ENCODE measurements around the gene FUBP3. TPM values are rescaled to one million over a fixed set of nuclear protein-coding genes. Genes with fewer than 3 reads are reported as not detected.

The FUBP3 gene
- total RNA-seq = 36.8 TPM
- long read RNA-seq, transcript FUBP3-201 (19 exons, 3,124 nt) = major isoform, 42 of 99 reads
- long read RNA-seq, partial matches to known transcripts = 8 of 99 reads
- long read RNA-seq, other reads (novel, unspliced or antisense) = 46 of 99 reads

- intact Hi-C loops (cut with DNase I) = loop anchor here (5.0 kb wide), 2 partner anchors 103 to 117 kb away; no protein-coding TSS in a partner anchor
- DNase-seq (ENCODE audit: low spot score) = peak; percentile 97
Measured at GRCh38 chr9:130578865-130579737, at the start of gene FUBP3. Gene FUBP3, plus strand, starts transcription at chr9:130579577. Its CDS starts 104 bp downstream, at chr9:130579681.

GRCh38 chr9:130530938-130531337 is 48.4 kb upstream of the FUBP3 start:
- intact Hi-C loops (cut with DNase I) = loop anchor here (5.0 kb wide), 1 partner anchor 96 kb away; no protein-coding TSS in a partner anchor
- peak; percentile 79 for DNase-seq (ENCODE audit: low spot score)

GRCh38 chr9:130531670-130532069 is 47.7 kb upstream of the FUBP3 start:
- no peak for DNase-seq (ENCODE audit: low spot score)
- intact Hi-C loops (cut with DNase I) = loop anchor here (5.0 kb wide), 1 partner anchor 96 kb away; no protein-coding TSS in a partner anchor

DNA sequence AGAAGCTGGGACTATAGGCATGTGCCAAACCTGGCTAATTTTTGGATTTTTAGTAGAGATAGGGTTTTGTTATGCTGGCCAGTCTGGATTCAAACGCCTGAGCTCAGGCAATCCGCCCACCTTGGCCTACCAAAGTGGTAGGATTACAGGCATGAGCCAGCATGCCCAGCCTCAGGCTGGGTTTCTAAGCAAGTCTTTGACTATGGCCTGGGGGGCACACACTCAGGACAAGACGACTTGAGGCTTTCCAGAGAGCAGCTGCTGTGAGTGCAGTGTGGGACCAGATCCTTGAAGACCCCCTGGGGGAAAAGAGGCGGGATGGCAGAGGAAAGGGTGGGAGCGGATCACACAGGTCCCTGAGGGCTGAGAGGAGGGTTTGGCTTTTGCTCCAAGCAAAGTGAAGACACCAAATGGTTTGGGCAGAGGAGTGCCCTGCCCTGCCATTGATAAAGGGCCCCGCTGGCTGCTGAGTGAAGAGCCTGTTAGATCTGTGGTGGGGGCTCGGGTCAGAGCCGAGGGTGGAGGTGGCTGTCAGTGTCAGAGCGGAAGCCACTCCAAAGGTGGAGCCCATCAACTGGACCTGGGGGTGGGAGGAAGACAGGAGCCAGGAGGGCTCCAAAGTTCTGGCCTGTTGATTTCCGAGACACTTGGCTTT is 46.8 kb upstream of the FUBP3 start:
- intact Hi-C loops (cut with DNase I) = loop anchor here (5.0 kb wide), 1 partner anchor 95 kb away; no protein-coding TSS in a partner anchor
- DNase-seq (ENCODE audit: low spot score) = no peak

GRCh38 chr9:130535818-130536521 is 43.4 kb upstream of the FUBP3 start:
- intact Hi-C loops (cut with DNase I) = no loop called here
- no peak for DNase-seq (ENCODE audit: low spot score)

DNA sequence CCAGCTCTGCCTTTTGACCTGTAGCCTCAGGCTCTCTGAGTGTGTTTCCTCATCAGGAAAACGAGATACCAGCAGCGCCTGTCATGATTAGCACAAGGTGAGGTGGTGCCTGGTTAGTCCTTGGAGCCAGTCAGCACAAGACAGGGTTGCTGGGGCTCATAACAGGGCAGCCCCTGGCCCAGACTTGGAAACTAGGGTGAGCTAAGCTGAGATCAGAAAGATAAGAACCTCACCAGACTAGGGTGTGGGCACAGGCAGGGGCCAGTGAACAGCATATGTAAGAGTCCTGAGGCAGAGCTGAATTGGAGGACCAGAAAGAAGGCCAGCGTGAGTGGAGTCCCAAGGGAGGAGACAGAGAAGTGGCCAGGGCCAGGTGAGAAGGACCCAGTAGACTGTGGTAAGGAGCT is 42.7 kb upstream of the FUBP3 start:
- intact Hi-C loops (cut with DNase I) = no loop called here
- DNase-seq (ENCODE audit: low spot score) = no peak

GRCh38 chr9:130537346-130538050 is 41.9 kb upstream of the FUBP3 start:
- DNase-seq (ENCODE audit: low spot score) = no peak
- intact Hi-C loops (cut with DNase I) = no loop called here

DNA sequence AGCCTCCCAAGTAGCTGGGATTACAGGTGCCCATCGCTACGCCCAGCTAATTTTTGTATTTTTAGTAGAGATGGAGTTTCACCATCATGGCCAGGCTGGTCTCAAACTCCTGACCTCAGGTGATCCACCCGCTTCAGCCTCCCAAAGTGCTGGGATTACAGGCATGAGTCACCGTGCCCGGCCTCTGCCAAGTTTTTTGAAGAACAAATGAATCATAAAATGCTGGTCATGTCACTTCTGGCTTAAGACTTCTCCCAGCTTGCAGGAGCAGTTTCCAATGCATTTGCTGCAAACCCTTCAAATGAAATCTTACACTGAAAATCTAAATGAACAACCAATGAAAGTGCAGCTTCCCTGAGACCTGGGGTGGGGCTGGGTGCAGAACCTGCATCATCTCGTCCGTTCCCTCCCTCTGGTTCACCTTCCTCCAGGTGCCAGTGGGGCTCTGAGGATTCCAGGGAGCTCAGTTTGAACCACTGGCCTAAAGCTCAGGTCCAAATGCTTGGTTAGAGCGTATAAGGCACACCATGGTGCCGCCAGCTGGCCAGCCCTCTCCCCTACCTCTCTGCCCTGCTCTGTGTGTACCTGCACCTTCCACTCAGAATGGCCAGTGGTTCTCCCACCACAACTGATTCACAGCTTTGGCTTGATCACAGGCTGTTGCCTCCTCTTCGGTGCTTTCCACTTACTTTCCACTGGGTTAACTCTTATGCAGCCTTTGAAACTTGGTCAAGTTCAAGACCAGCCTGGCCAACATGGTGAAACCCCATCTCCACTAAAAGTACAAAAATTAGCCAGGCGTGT is 39.8 kb upstream of the FUBP3 start:
- intact Hi-C loops (cut with DNase I) = no loop called here
- DNase-seq (ENCODE audit: low spot score) = no peak

- intact Hi-C loops (cut with DNase I) = no loop called here
- DNase-seq (ENCODE audit: low spot score) = no peak
Measured at GRCh38 chr9:130541533-130541932, 37.8 kb upstream of the FUBP3 start.

DNA sequence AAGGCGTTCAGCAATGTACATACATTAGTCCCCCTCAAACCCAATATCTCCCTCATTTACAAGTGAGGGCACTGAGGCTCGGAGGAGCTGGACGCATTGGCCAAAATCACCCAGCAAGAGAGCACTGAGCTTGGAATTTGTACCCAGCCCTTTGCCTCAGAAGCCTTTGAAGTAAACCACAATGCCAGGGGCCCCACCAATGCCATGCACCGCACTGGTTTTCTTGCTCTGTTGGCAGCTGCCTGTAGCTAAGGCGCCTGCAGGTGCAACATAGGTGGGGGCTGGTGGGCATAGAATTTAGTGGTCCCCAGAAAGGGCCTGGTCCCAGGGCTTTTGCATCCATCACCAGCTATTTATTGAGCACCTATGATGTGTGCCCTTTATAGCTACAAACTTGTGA is 37.3 kb upstream of the FUBP3 start:
- intact Hi-C loops (cut with DNase I) = no loop called here

GRCh38 chr9:130542457-130543228 is 36.7 kb upstream of the FUBP3 start:
- intact Hi-C loops (cut with DNase I) = no loop called here
- no peak for DNase-seq (ENCODE audit: low spot score)

More for the DNA sequence above, 37.3 kb upstream of the FUBP3 start:
- no peak for DNase-seq (ENCODE audit: low spot score)

DNA sequence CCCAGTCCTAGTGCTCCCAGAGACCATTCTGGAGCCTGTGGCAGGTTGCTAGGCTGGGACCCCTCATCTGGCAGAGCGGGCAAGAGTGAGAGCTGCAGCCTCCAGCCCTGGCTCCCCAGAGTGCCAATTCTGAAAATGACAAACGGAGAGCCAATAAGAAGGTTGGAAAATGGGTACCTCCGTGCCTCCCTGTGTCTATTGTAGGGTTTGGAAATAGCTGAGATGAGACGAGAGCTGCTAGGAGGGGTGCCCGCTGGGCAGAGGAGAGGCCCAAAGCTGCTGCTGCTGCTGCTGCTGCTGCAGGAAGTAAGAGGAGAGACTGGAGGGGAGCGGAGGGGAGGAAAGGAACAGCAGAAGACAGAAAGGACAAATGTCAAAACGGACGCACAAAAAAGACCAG is 36.0 kb upstream of the FUBP3 start:
- no peak for DNase-seq (ENCODE audit: low spot score)
- intact Hi-C loops (cut with DNase I) = no loop called here

DNA sequence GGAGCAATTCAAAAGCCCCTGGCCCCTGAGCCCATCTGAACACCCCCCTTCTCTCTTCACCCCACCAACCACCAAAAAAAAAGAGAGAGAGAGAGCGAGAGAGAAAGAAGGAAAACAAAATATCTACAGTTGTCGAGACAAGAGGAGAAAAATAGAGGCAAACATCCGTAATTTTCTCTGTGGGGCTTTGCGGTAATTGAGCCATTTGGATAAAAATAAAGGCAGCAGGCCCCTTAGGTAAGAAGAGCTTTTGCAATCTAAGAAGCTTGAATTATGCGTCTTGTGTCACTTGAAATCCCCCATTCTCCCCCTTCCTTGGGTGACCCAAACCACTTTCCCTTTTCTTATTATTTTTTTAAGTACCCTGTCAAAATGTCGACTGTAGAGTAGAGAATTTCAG is 35.5 kb upstream of the FUBP3 start:
- intact Hi-C loops (cut with DNase I) = no loop called here
- no peak for DNase-seq (ENCODE audit: low spot score)

DNA sequence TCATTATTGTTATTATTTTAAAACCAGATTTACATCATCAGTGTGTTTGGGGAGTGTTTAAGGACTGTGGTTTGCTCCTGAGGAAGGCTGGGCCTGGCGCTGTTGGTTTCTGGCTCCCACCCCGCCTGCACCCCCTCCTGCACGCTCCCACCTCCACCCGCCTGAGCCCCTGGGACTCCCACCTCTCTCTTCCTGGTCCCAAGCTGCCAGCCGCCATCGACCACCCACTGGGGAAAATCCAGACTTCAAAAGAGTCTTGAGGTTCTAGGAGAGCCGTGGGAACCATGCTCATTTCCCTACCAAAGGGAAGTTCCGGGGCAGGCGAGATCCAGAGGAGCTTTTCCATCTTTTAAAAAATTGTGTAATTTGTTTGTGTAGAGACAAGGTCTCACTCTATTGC is 35.0 kb upstream of the FUBP3 start:
- intact Hi-C loops (cut with DNase I) = no loop called here
- DNase-seq (ENCODE audit: low spot score) = no peak

GRCh38 chr9:130548103-130548502 is 31.3 kb upstream of the FUBP3 start:
- DNase-seq (ENCODE audit: low spot score) = no peak
- intact Hi-C loops (cut with DNase I) = no loop called here

DNA sequence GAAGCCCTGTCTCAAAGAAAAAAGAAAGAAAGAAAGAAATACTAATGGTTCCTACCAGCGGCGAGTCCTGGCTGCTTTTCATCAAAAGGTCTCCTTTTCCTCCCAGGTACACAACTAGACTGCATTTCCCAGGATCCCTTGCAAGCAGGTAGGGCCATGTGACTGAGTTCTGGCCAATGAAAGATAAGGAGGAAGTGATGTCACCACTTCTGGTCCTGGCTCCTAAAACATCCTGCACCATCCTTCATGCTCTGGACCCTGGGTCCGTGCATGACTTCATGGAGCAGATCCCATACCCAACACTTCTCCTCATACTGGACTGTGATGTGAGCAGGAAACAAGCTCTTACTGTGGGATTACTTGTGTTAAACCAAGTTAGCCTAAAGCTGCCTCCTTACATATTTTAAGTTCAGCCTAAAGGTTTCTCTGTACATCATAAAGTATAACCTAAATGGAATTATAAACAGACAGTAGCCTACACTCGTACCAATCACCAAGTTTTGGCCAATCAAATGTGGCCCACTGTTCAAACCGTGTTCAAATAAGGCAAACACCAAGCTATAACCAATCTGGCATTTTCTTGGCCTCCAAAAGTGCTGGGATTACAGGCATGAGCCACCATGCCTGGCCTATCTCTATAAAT is 30.2 kb upstream of the FUBP3 start:
- intact Hi-C loops (cut with DNase I) = no loop called here
- no peak for DNase-seq (ENCODE audit: low spot score)

DNA sequence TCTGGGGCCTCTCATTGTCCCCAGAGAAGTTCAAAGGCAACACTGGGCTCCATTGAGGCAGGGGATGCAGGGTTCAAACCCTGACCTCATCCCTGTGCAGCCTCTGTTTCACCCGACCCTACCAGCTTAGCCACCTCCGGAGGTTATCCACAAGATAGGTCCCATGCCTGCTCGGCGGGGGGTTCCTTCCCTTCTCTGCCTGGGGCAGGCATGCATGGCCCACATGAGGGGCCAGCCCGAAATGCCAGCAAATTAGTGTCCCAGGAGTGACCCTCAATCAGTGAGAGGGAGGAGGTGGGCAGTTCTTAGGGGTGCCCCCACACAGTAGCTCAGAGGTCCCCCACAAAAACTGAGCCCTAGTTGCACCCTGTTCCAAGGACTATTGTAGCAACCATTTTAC is 24.8 kb upstream of the FUBP3 start:
- intact Hi-C loops (cut with DNase I) = no loop called here
- no peak for DNase-seq (ENCODE audit: low spot score)
